ENCODE results near the gene RTL3.

RTL3 gene

GRCh38 chrX:78614264-78614663 lies 44.9 kb downstream of the RTL3 start:
- DNase-seq = no peak

All from amniotic stem cell (primary cell).